ACHN (cell line): ENCODE results near the gene GCM1.

Source experiments
- DNase-seq: peaks from one replicate; pipeline ENCODE4 v3.0.0-alpha.2; 2015
- in situ Hi-C: cut with HindIII; loops from 2 replicates; pipeline ENCODE4 v1.10.0; 2017; ENCODE audit warnings: low sequenced_read_pairs, low pct_ligation_motif_present, low pct_unique_long_range_greater_than_20kb

GCM1 gene

GRCh38 chr6:53115113-53115512, 33.5 kb downstream of the GCM1 start:
- no peak for DNase-seq
- in situ Hi-C loops: no loop called here

- in situ Hi-C loops: no loop called here
- no peak for DNase-seq
These were observed 34.9 kb downstream of the GCM1 start for GRCh38 chr6:53113742-53114141.

GRCh38 chr6:53112871-53113270, 35.8 kb downstream of the GCM1 start:
- in situ Hi-C loops: no loop called here
- DNase-seq: no peak

- in situ Hi-C loops: no loop called here
- DNase-seq: no peak
These were observed 36.2 kb downstream of the GCM1 start for GRCh38 chr6:53112404-53112803.

GRCh38 chr6:53111865-53112264, 36.8 kb downstream of the GCM1 start:
- in situ Hi-C loops: no loop called here
- DNase-seq: no peak

GRCh38 chr6:53109612-53110011, 39.0 kb downstream of the GCM1 start:
- no peak for DNase-seq
- in situ Hi-C loops: no loop called here

- in situ Hi-C loops: no loop called here
- DNase-seq: peak; percentile 87
These were observed 41.5 kb downstream of the GCM1 start for GRCh38 chr6:53107091-53107490.

GRCh38 chr6:53104916-53105315, 43.7 kb downstream of the GCM1 start:
- in situ Hi-C loops: no loop called here
- DNase-seq: no peak

GRCh38 chr6:53103993-53104675, 44.5 kb downstream of the GCM1 start:
- DNase-seq: peak; percentile 55
- in situ Hi-C loops: no loop called here

- DNase-seq: no peak
- in situ Hi-C loops: no loop called here
These were observed 47.6 kb downstream of the GCM1 start for GRCh38 chr6:53101006-53101405.

- in situ Hi-C loops: no loop called here
- DNase-seq: no peak
These were observed 48.1 kb downstream of the GCM1 start for GRCh38 chr6:53100561-53100960.

- peak; percentile 6 for DNase-seq
These were observed 52.9 kb downstream of the GCM1 start for GRCh38 chr6:53095716-53096115.

GRCh38 chr6:53095270-53095669, 53.4 kb downstream of the GCM1 start:
- in situ Hi-C loops: no loop called here
- no peak for DNase-seq

More at GRCh38 chr6:53095716-53096115, 52.9 kb downstream of the GCM1 start:
- in situ Hi-C loops: no loop called here

- DNase-seq: no peak
- in situ Hi-C loops: no loop called here
These were observed 58.1 kb downstream of the GCM1 start for GRCh38 chr6:53090576-53090975.

- DNase-seq: no peak
- in situ Hi-C loops: no loop called here
These were observed 58.7 kb downstream of the GCM1 start for GRCh38 chr6:53089948-53090347.

- in situ Hi-C loops: no loop called here
- no peak for DNase-seq
These were observed 62.3 kb downstream of the GCM1 start for GRCh38 chr6:53086302-53086701.

GRCh38 chr6:53080813-53081212, 67.8 kb downstream of the GCM1 start:
- in situ Hi-C loops: no loop called here
- no peak for DNase-seq
